GM18526 (cell line): ENCODE results near the gene TNFRSF9.

ENCODE experiments used
- POLR2A ChIP-seq: IDR thresholded peaks from 3 replicates; pipeline ENCODE4 v1.6.1; 2011; ENCODE audit not compliant: insufficient read length; ENCODE audit errors: extremely low read depth

TNFRSF9 gene

DNA sequence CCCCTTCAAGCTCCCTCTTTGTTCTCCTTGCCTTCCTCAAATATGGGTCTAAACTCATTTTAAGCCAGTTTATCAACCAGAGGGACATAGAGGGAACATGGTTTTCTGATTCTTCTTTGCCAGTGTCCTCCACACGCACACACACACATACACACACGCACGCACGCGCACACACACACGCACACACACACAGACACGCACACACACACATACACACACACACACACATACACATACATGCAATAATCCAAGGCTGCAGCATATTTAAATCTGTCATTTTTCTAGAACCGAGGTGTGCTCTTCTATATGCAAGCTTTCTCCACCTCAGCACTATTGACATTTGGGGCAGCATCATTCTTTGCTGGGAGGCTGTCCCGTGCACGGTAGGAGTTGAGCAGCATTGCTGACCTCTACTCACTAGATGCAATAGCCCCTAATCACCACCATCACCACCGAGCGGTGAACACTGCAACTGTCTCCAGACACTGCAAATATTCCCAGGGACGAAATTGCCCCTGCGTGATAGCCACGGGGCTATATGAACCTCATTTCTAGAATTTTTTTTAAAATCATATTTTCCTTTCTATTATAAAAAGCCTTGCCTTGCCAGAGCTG, 8.0 kb downstream of the TNFRSF9 start:
- TF ChIP-seq POLR2A = no peak

DNA sequence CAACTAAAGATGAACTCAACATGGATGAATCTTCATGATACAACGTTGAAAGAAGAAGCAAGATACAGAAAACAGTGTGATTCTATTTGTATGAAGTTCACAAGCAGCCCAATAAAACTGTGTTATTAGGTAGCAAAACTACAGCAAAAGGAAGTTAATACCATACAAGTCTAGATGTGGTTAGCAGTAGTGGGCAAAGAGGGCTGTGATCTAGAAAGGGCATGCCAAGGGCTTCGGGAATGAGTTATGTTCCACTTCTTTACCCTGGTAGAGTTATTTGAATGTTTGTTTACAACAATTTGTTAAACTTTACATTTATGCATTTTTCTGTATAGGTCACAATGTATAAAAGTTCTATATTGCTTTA, 9.2 kb downstream of the TNFRSF9 start:
- no peak for TF ChIP-seq POLR2A

DNA sequence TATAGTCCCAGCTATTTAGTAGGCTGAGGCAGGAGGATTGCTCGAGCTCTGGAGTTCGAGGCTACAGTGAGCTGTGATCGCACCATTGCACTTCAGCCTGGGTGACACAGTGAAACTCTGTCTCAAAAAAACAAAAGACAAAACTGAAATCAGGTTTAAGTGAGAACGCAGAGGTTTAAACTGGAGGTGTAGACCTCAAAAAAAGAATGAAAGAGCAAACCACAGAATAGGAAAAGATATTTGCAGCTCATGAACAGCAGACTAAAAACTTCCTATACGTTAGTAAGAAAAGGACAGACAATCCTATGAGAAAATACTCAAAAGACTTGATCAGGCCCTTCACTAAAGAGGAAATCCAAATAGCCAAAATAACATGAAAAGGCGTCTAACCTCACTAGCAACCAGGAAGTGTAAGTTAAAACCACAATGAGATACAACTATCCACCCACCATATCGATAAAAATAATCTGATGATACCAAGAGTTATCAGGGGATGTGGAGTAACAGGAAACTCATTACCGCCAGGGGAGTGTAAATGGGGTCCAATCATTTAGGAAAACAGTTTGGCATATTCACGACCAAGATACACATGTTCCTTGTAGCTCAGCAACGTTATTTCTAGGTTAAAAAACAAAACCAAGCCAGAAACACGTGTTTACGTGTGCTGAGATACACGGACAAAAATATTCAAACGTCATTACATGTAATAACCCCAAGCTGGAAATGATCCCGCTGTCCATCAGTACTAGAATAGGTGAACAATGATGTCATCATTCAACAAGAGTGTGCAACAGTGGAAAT, 9.8 kb downstream of the TNFRSF9 start:
- TF ChIP-seq POLR2A = no peak

DNA sequence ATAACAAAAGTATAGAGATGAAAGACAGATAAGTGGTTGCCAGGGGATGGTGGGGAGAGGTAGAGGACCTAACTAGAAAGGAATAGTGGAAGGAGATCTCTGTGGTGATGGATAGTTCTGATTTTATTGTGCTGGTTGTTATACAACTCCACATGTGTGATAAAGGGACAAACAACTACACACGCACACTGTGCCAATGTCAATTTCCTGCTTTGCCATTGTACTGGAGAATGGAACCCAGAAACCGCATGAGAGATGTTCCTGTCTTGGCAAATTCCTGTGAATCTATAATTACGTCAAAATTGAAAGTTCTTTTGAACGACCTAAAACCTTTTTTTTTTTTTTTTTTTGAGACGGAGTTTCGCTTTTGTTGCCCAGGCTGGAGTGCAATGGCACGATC, 11.0 kb downstream of the TNFRSF9 start:
- no peak for TF ChIP-seq POLR2A

DNA sequence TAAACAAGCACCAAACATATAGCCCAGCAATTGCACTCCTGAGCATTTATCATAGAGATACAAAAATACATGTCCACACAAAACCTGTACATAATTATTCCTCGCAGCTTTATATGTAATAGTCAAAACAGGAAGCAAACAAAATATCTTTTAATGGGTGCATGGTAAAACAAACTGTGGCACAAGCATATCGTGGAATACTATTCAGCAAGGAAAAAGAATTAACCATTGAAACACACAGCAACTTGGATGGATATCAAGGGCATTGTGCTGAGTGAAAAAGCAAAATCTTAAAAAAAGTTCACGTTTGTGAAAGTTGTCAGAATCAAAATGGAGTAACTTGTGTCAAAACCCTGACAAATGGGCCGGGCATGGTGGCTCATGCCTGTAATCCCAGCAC, 12.4 kb downstream of the TNFRSF9 start:
- no peak for TF ChIP-seq POLR2A

DNA sequence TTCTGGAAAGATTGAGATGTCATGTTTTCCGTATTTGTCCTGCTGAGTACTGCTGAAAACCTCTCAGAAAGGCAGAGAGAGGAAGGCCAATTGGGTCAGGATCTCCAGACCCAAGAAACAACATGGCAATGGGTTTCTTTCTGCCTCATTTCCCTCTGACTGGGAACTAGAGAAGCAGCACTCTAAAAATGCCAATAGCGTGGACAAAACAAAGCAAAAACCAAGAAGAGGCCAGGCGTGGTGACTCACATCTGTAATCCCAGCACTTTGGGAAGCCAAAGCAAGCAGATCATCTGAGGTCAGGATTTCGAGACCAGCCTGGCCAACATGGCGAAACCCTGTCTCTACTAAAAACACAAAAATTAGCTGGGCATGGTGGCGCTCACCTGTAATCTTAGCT, 18.3 kb downstream of the TNFRSF9 start:
- TF ChIP-seq POLR2A = no peak

DNA sequence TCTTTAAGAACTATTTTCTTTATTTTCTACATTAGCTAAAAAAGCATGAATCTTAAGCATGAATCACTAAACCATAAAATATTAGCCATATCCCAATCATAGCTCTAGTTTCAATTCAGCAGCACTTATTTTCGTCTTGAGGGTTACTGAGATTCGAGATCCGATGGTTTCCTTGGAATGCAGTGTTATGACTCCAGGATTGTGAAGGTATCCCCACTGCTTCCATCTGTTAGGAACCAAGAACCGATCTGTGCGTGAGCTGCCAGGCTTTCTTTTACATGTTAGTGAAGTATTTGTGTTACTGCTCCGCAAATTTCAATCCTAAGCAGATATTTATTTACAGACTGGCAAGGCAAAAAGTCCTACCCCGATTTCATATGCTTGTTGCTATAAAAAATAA, 18.8 kb downstream of the TNFRSF9 start:
- no peak for TF ChIP-seq POLR2A

DNA sequence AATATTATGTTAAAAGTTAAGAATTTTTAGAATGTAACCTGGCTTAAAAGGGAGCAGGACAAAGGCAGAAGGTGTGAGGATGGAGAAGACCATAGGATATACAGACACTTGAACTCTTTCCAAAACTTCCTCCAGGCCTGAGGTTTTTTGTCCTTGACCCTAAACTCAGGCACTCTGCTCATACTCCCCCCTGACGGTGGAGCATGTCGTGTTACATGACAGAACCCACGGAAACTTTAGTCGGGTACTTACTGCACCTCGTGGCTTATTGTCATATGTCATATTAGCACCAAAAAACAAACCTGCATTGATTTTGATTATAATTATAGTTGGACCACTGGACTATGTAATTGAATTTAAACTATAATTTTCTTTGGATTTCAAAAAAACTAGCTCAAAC, 20.8 kb downstream of the TNFRSF9 start:
- no peak for TF ChIP-seq POLR2A

DNA sequence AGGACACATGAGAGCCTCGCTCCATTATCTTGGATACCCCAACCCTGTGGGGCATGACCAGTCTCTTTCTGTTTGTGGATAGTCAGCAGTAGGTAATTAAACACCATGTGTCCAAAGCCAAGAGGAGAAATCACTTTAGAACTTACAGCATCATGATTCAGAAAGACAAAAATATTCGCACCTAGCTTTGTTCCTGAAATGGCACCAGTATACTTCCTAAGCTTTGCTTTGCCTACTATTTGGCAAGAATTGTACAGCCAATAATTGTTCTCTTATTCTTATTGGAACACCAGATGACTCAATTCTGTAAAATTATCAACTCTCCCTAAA, 24.2 kb downstream of the TNFRSF9 start:
- TF ChIP-seq POLR2A = no peak

DNA sequence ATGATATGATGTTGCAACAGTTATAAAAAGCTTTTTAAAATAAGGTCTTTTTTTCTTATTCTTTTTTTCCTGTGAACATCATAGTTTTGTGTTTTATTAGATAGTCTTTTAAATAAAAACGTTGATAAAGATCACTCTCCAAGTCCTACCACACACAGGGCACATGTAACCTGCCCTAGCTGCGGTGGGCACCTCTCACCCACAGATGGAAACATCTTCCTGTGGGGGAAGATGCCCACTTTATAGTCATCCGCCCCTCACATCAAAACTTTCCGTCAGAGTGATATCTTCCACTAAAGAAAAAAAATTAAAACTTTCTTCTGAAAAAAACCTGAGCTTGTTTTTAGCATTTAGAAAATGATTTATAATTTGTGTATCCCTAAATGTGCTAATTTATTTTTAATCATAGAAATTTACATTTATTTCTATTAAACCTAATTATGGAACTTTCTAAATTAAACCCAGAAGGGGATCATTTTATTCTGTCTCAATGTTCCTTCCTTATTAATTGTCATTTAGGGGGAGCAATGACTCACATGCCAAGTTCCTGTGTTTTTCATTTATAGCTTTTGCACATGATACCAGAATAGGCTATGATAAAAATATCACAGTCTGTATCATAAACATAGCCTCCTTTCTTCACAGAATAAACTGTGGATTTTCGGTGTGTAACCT, 24.7 kb downstream of the TNFRSF9 start:
- TF ChIP-seq POLR2A = no peak

DNA sequence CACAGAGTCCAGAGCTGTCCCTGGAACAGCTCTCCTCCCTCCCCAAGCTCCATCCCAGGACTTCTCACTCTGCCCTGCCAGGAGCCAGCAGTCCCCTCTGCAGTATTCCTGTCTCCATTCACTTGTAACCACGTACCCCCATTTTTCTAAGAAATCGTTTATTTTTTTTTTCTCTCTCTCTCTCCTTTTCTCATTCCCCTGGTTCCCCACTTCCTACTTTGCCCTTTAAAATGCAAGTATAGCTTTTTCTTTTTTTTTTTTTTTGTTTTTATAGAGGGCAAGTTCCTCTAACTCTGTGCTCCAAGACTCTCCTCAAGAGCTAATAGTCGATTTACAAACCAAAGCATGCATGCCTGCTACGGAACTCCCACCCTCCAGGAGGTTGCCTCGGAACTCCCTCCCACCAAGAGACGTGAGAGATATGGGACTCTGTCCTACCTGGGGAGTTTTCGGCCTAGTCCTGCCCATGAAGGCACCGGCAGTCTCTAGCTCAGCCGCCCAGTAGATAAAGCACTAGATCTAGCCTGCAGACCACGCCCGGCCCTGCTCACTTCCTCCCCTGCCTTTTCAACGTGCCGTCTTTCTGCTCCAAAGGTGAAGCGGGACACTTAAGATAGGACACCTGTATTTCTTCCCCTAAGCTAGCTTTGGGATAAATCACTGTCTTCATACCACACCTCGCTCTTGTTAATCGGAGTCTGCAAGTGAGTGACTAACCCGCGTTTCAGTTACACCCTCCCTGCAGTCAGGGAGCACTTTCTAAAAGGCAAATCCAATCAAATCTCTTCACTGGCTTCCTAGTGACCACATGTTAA, 27.7 kb downstream of the TNFRSF9 start:
- peak; percentile 48 for TF ChIP-seq POLR2A

DNA sequence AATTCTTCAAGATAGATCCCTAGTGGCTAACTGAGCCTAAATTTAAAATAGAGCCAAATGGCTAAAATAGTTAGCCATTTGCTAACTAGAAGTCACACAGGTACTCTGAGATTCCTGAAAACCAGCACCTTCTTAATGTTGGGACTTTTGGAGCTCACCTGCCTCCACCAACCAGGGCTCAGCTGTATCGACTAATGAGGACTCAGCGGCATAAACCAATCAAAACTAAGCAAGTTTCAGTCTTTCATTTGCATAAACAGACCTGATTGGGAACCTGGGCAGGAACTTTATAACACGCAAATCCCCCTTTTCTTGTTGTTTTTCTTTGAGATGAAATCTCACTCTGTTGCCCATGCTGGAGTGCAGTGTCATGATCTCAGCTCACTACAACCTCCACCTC, 28.5 kb downstream of the TNFRSF9 start:
- TF ChIP-seq POLR2A = no peak

DNA sequence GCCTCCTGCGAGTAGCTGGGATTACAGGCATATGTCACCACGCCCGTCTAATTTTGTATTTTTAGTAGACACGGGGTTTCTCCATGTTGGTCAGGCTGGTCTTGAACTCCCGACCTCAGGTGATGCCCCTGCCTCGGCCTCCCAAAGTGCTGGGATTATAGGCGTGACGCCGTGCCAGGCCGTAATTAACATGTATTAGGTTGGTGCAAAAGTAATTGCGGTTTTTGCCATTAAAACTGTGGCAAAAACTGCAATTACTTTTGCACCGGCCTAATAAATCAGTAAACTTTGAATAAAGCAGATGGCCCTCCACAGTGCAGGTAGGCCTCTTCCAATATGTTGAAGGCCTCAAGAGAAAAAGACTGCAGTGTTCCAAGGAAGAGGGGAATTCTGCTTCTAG, 35.4 kb downstream of the TNFRSF9 start:
- TF ChIP-seq POLR2A = no peak

DNA sequence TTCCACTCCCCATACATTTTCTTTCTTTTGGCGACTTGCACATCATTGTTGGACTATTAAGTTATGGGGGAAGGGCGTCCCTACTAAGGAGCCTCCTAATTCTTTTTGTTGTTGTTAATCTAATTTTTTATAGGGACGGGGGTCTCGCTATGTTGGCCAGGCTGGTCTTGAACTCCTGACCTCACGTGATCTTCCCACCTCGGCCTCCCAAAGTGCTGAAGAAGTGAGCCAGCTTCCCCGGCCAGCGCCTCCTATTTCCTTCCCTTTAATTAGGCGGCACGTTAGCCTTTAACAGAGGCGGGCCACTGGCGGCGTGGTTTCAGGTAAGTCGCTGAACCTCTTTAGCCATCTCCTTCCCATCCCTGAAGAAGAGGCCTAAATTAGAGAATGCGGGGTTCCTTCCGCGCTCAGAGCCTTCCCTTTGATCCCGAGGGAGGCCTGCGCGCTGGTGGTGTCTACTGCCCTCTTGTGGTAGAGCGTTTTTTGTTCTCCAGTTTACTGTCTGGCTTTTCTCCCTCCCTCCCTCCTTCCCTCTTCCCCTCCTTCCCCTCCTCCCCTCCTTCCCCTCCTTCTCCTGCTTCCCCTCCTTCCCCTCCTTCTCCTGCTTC, 38.1 kb downstream of the TNFRSF9 start:
- no peak for TF ChIP-seq POLR2A

DNA sequence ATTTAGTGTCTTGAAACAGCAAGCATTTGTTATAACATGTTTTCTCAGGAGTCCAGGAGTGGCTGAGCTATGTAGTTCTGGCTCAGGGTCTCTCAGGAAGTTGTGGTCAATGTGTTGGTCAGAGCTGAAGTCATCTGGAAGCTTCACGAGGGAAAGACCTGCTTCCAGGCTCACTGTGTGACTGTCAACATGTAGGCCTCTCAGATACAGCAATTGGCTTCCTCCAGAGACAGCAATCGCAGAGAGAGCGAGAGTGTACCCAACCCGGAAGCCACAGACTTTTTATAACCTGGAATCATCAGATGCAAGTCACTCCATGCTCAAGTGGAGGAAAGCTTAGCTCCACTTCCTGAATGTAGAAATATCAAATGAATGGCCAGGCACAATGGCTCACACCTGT, 40.9 kb downstream of the TNFRSF9 start:
- TF ChIP-seq POLR2A = no peak
